ENCODE results near the gene TMEM63B. TPM values are rescaled to one million over a fixed set of nuclear protein-coding genes. Genes with fewer than 3 reads are reported as not detected.
A peak's percentile ranks its signal among the peaks of the same experiment; 100 is the strongest.
"Not testable (repeated sequence)": the region's sequence is repeated elsewhere in the genome, so short reads cannot be mapped to it uniquely, and the experiment has no call there.

TMEM63B gene
- total and polyA plus RNA-seq, 2 experiments from 2014 or later, result 51.7 to 52.4 TPM

DNA sequence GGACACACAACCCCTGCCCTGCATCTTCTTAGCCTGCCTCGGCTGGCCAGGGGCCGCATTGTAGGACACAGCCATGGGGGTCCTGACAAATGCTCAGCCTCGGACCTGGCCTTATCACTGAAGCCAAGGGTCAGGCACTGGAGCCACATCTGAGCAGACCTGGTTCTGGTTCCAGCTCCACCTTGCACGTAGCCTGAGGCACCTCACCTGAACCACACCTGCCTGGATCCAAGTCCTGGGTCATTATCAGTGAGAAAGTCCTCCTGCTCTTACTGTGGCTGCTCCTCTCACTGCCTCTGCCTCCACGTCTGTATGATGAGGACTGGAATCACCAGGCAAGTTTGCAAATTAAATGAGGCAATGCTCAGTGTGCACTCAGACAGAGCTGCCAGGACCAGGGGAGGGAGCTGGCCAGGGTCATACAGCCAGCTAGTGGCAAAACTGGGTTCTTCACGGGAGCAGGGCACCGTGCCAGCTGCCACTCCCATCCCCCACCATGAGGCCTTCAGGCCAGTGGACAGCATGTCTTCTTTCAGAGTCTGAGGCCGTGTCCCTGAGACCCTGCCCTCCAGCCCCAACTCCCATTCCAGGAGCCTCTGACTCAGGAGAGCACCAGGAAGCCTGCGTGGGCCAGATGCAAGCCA is 40.3 kb upstream of the TMEM63B start:
- H3K9me3 ChIP-seq (ENCODE audit: low read depth), result no peaks in the 10 kb centered on the region
- H3K4me3 ChIP-seq, result no peak overlapping the region
- peak in 1 of 2 donors; percentile 44 for DNase-seq (ENCODE audit: low read depth in 1 of 2, low spot score in 1 of 2)
- H3K27me3 ChIP-seq, result no peaks in the 10 kb centered on the region
- H3K4me1 ChIP-seq (ENCODE audit: low read depth), result peaks cover 15% of the 10 kb centered on the region
- TF ChIP-seq CTCF (IDR thresholded peaks at IDR 0.05; ENCODE audit: low read depth, low read length), result no peak
- H3K36me3 ChIP-seq, result no peaks in the 10 kb centered on the region
- H3K27ac ChIP-seq, result peak overlapping the region; percentile 1

GRCh38 chr6:44087623-44088022 is 39.7 kb upstream of the TMEM63B start:
- TF ChIP-seq CTCF (IDR thresholded peaks at IDR 0.05; ENCODE audit: low read depth, low read length), result no peak
- no peak overlapping the region for H3K4me3 ChIP-seq
- H3K9me3 ChIP-seq (ENCODE audit: low read depth), result no peaks in the 10 kb centered on the region
- DNase-seq (ENCODE audit: low read depth in 1 of 2, low spot score in 1 of 2), result no peak
- no peaks in the 10 kb centered on the region for H3K36me3 ChIP-seq
- H3K27me3 ChIP-seq, result no peaks in the 10 kb centered on the region
- peaks cover 15% of the 10 kb centered on the region for H3K4me1 ChIP-seq (ENCODE audit: low read depth)
- peak overlapping the region; percentile 1 for H3K27ac ChIP-seq

DNA sequence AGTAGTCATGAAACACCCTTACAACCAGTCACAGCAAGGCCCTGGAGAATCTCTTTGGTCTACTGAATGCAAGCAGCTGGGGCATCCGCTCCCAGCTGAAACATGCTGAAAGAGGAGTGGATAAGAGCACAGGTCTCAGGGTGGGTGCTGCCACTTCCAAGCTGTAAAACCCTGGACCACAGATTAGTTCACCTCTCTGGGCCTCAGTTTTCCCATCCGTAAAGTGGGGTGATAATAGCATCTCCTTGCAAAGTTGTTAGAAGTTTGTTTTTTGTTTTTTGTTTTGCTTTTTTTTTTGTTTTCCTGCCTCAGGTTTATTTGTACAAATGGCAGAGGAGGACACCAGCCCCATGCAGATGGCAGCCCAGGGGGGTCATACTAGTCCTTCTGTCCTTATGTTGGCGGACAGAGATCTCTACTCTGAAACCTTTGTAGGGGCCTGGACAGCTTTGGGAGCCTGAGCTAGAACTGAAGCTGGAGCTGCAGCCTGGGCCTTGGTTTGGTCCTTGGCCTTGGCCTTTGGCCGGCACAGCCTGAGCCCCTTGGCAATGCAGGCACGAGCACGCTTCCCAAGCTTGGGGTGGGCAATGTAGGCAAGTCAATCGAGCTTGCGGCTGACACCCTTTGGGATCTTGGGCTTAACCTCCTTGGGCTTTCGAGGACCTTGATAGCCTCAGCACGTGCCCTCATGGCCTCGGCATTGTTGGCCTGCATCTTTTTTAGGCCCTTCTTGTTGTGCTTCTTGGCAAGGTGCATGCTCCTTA is 38.3 kb upstream of the TMEM63B start:
- Histone ChIP-seq H3K4me1 (ENCODE audit: low read depth) (peaks cover 10% of the 10 kb centered on the region), H3K9me3 (ENCODE audit: low read depth) (no peaks in the 10 kb centered on the region), H3K27me3 (no peaks in the 10 kb centered on the region), H3K4me3 (no peak overlapping the region), H3K36me3 (no peaks in the 10 kb centered on the region), H3K27ac (no peak overlapping the region)
- no peak for DNase-seq (ENCODE audit: low read depth in 1 of 2, low spot score in 1 of 2)
- TF ChIP-seq CTCF (IDR thresholded peaks at IDR 0.05; ENCODE audit: low read depth, low read length), result no peak

DNA sequence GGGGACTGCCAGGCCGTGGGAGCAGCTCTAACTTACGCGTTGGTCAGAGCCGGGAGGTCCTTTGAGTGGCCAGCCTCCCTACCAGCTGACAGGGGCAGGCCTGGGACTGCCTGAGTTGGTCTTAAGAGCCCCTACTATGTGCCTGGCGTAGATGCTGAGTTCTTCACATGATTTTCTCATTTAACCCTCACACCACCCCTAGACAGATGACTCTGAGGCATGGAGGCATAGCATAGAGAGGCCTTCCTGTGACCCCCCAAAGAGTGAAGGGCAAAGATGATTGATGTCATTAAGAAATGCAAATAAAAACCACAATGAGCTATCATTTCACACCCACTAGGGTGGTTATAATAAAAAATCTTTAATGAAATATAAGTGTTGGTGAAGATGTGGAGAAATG is 36.9 kb upstream of the TMEM63B start:
- DNase-seq (ENCODE audit: low read depth in 1 of 2, low spot score in 1 of 2), result no peak
- no peaks in the 10 kb centered on the region for H3K36me3 ChIP-seq
- no peaks in the 10 kb centered on the region for H3K4me1 ChIP-seq (ENCODE audit: low read depth)
- no peak for TF ChIP-seq CTCF (IDR thresholded peaks at IDR 0.05; ENCODE audit: low read depth, low read length)
- no peak overlapping the region for H3K4me3 ChIP-seq
- no peaks in the 10 kb centered on the region for H3K27me3 ChIP-seq
- H3K9me3 ChIP-seq (ENCODE audit: low read depth), result no peaks in the 10 kb centered on the region
- no peak overlapping the region for H3K27ac ChIP-seq

DNA sequence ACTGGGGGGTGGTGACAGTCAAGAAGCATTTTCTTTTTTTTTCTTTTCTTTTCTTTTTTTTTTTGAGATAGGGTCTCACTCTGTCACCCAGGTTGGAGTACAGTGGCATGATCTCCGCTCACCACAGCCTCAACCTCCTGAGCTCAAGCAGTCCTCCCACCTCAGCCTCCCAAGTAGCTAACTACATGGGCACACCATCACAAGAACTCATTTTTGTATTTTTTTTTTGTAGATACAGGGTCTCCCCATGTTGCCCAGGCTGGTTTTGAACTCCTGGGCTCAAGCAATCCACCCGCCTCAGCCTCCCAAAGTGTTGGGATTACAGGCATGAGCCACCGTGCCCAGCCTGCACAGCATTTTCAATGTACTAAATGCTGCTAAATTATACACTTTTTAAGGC is 36.0 kb upstream of the TMEM63B start:
- not testable (repeated sequence) for H3K4me1 ChIP-seq (ENCODE audit: low read depth); H3K27ac ChIP-seq; H3K9me3 ChIP-seq (ENCODE audit: low read depth); H3K27me3 ChIP-seq; DNase-seq (ENCODE audit: low read depth in 1 of 2, low spot score in 1 of 2); H3K4me3 ChIP-seq; H3K36me3 ChIP-seq
